Measurements from ENCODE around the gene DDR2. TPM values are rescaled to one million over a fixed set of nuclear protein-coding genes. Genes with fewer than 3 reads are reported as not detected.
A peak's percentile ranks its signal among the peaks of the same experiment; 100 is the strongest.
"Not testable (repeated sequence)": the region's sequence is repeated elsewhere in the genome, so short reads cannot be mapped to it uniquely, and the experiment has no call there.

DDR2 gene
- total RNA-seq, 1 experiment from 2014 or later = 0.67 TPM

DNA sequence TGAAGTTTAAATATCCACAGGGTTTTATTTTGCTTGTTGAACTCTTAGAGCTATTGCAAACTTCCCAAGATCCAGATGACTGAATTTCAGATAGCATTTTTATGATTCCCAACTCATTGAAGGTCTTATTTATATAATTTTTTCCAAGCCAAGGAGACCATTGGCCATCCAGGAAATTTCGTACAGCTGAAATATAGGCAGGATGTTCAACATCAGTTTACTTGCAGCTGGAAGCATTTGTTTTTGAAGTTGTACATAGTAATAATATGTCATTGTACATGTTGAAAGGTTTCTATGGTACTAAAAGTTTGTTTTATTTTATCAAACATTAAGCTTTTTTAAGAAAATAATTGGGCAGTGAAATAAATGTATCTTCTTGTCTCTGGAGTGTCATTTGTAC is 32.8 kb upstream of the DDR2 start:
- Histone ChIP-seq H4K20me1 (ENCODE audit: insufficient read depth, low read depth, low read length) (no peaks in the 10 kb centered on the region), H3K9ac (ENCODE audit: low read length) (no peak overlapping the region), H3K79me2 (ENCODE audit: low read length) (no peaks in the 10 kb centered on the region), H3K4me3 (ENCODE audit: low read length) (no peak overlapping the region), H3K27ac (ENCODE audit: low read length) (no peak overlapping the region), H3K9me3 (ENCODE audit: low read length) (no peaks in the 10 kb centered on the region), H3K4me2 (ENCODE audit: low read depth, low read length, poor library complexity, severe bottlenecking) (no peak overlapping the region), H3K4me1 (ENCODE audit: low read length) (no peaks in the 10 kb centered on the region), H3K36me3 (ENCODE audit: insufficient read depth, low read length) (peaks cover 39% of the 10 kb centered on the region; the same call in 1 of the 2 replicates), H2AFZ (ENCODE audit: low read length) (no peak overlapping the region), H3K9me2 (replicated peaks; ENCODE audit: insufficient read depth, low read length) (no peaks in the 10 kb centered on the region), H3K27me3 (ENCODE audit: low read length) (no peaks in the 10 kb centered on the region)
- no peak for DNase-seq

DNA sequence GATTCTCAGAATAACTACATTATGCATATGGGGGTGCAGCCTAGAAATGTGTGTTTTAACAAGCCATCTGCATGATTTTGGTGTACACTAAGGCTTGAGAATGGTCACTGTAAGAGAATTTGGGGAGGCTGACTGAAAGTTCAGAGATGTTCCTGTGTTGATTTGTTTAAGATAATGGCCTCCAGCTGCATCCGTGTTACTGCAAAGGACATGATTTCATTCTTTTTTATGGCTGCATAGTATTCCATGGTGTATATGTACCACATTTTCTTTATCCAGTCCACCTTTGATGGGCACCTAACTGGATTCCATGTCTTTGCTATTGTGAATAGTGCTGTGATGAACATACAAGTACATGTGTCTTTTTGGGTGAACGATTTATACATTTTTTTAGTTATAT is 29.1 kb upstream of the DDR2 start:
- H3K4me3 ChIP-seq (ENCODE audit: low read length); H3K27ac ChIP-seq (ENCODE audit: low read length); H3K27me3 ChIP-seq (ENCODE audit: low read length): not testable (repeated sequence)

DNA sequence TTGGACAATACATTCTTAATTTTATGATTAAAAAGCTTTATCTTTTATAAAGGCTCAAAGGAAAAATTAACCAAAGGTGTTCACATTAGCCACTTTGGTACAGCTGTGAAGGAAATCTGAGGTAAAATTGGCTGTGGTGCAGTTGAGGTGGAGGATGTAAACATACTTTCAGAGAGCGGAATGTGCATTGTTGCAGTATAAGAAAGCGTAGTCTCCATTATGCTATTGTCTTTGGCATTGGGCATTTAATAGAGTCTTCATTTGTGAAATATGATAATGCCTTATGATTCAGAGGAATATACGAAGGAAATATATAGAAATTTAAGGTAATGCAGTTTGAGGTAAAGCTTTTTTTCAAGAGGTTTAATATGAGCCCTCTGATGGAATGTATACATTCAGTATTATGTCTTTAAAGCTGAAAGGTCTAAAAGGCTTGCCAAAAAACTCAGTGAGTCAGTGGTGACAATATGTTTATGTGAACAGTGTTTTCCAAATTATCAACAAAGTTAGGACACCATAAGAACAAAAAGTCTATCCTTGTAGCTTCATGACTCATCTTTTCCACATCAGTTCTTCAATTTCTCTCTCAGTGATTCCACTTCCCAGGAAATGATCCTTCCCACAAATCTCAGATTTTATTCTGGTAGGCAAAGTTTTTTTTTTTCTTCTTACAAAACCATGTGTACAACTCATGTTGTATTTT is 26.9 kb upstream of the DDR2 start:
- Histone ChIP-seq H3K9me2 (replicated peaks; ENCODE audit: insufficient read depth, low read length) (no peaks in the 10 kb centered on the region), H2AFZ (ENCODE audit: low read length) (no peak overlapping the region), H3K4me3 (ENCODE audit: low read length) (no peak overlapping the region), H3K4me2 (ENCODE audit: low read depth, low read length, poor library complexity, severe bottlenecking) (no peak overlapping the region), H3K9me3 (ENCODE audit: low read length) (no peaks in the 10 kb centered on the region), H3K9ac (ENCODE audit: low read length) (no peak overlapping the region), H3K4me1 (ENCODE audit: low read length) (no peaks in the 10 kb centered on the region), H4K20me1 (ENCODE audit: insufficient read depth, low read depth, low read length) (no peaks in the 10 kb centered on the region), H3K36me3 (ENCODE audit: insufficient read depth, low read length) (peaks cover 22% of the 10 kb centered on the region; the same call in 1 of the 2 replicates), H3K27ac (ENCODE audit: low read length) (no peak overlapping the region), H3K27me3 (ENCODE audit: low read length) (no peaks in the 10 kb centered on the region), H3K79me2 (ENCODE audit: low read length) (no peaks in the 10 kb centered on the region)
- no peak for DNase-seq

More for the DNA sequence above, 29.1 kb upstream of the DDR2 start:
- H3K4me1 ChIP-seq (ENCODE audit: low read length); H2AFZ ChIP-seq (ENCODE audit: low read length); H4K20me1 ChIP-seq (ENCODE audit: insufficient read depth, low read depth, low read length); H3K9me3 ChIP-seq (ENCODE audit: low read length); DNase-seq; H3K9me2 ChIP-seq (replicated peaks; ENCODE audit: insufficient read depth, low read length); H3K9ac ChIP-seq (ENCODE audit: low read length); H3K79me2 ChIP-seq (ENCODE audit: low read length); H3K4me2 ChIP-seq (ENCODE audit: low read depth, low read length, poor library complexity, severe bottlenecking): not testable (repeated sequence)
- H3K36me3 ChIP-seq (ENCODE audit: insufficient read depth, low read length) = peaks cover 34% of the 10 kb centered on the region; the same call in 1 of the 2 replicates

DNA sequence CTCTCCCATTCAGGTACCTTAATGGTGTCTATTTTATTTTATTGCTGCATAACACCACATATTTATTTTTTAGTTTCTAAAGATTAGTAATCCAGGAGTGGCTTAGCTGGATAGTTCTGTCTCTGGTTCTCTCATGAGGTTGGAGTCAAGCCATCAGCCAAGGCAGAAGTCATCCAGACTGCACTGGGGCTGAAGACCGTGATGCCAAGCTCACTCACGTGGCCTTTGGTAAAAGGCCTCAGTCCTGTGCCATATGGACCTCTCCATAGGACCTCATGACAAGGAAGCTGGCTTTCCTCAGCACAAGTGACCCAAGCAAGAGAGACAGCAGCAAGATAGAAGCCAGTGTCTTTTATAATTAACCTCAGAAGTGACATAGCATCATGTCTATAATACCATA is 23.0 kb upstream of the DDR2 start:
- H3K27me3 ChIP-seq (ENCODE audit: low read length) = no peaks in the 10 kb centered on the region
- H3K9ac ChIP-seq (ENCODE audit: low read length) = no peak overlapping the region
- H2AFZ ChIP-seq (ENCODE audit: low read length) = no peak overlapping the region
- peaks cover 8% of the 10 kb centered on the region for H3K4me1 ChIP-seq (ENCODE audit: low read length)
- H3K27ac ChIP-seq (ENCODE audit: low read length) = no peak overlapping the region
- no peaks in the 10 kb centered on the region for H3K9me3 ChIP-seq (ENCODE audit: low read length)
- H3K9me2 ChIP-seq (replicated peaks; ENCODE audit: insufficient read depth, low read length) = no peaks in the 10 kb centered on the region
- H4K20me1 ChIP-seq (ENCODE audit: insufficient read depth, low read depth, low read length) = no peaks in the 10 kb centered on the region
- H3K79me2 ChIP-seq (ENCODE audit: low read length) = no peaks in the 10 kb centered on the region
- no peak for DNase-seq
- no peaks in the 10 kb centered on the region for H3K36me3 ChIP-seq (ENCODE audit: insufficient read depth, low read length)
- no peak overlapping the region for H3K4me2 ChIP-seq (ENCODE audit: low read depth, low read length, poor library complexity, severe bottlenecking)
- no peak overlapping the region for H3K4me3 ChIP-seq (ENCODE audit: low read length)

DNA sequence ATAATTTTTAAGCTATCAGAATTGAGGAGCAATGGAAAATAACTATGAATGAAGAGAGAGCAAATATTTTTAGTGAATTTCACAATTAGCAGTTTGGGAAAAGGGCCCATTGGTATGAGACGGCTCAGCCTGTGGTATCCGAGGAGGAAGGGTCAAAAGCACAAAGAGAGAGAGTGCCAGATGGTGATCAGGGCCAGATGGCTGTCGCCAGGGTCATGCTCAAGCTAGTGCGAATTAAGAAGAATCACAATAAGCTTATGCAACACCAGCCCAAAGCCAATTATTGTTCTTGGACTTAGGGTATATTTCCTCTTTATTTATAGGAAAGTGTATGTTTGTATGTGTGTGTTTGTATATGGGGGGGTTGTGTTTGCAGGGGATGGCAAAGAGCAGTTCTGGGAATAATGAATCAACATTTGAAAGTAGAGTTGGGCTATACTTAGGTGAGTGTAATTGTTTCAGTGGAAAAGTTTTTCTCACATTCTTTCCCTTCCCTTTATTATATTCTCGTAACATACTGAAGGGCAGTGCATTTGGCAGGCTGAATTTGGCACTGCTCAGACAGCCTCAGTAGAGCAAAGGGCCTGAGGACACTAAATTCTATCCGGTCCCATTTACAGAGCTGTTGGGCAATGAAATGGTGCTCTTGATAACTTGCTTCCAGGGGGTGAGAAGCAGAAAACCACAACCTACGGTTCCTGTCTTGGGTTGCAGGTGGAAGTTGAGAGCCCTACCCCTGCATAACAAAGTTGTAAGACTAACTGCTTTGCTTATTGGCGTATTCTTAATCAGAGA is 19.5 kb upstream of the DDR2 start:
- no peaks in the 10 kb centered on the region for H3K27me3 ChIP-seq (ENCODE audit: low read length)
- no peak overlapping the region for H3K4me3 ChIP-seq (ENCODE audit: low read length)
- no peak overlapping the region for H3K9ac ChIP-seq (ENCODE audit: low read length)
- H4K20me1 ChIP-seq (ENCODE audit: insufficient read depth, low read depth, low read length) = no peaks in the 10 kb centered on the region
- peak overlapping the region; percentile 58; the same call in 1 of the 2 replicates for H2AFZ ChIP-seq (ENCODE audit: low read length)
- H3K4me1 ChIP-seq (ENCODE audit: low read length) = peaks cover 8% of the 10 kb centered on the region
- peaks cover 7% of the 10 kb centered on the region; the same call in 1 of the 2 replicates for H3K9me3 ChIP-seq (ENCODE audit: low read length)
- H3K27ac ChIP-seq (ENCODE audit: low read length) = no peak overlapping the region
- no peak for DNase-seq
- no peaks in the 10 kb centered on the region for H3K9me2 ChIP-seq (replicated peaks; ENCODE audit: insufficient read depth, low read length)
- H3K4me2 ChIP-seq (ENCODE audit: low read depth, low read length, poor library complexity, severe bottlenecking) = no peak overlapping the region
- H3K36me3 ChIP-seq (ENCODE audit: insufficient read depth, low read length) = peaks cover 7% of the 10 kb centered on the region; the same call in 1 of the 2 replicates
- no peaks in the 10 kb centered on the region for H3K79me2 ChIP-seq (ENCODE audit: low read length)

DNA sequence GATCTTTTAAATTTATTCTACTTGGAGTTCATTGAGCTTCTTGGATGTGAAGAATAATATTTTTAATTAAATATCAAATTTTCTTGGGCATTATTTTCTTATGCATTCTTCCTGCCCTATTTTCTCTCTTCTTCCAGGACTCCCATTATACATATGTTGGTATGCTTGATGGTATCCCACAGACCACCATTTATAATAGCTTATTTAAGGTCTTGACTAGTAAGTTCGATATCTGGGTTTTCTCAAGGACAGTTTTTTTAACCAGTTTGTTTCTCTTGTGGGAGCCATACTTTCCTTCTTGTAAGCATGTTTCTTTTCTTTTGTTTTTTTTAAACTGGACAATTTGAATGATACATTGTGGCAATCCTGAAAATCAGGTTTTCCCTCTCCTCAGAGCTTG is 15.4 kb upstream of the DDR2 start:
- H3K4me3 ChIP-seq (ENCODE audit: low read length) = no peak overlapping the region
- H3K4me1 ChIP-seq (ENCODE audit: low read length) = peaks cover 8% of the 10 kb centered on the region
- H3K36me3 ChIP-seq (ENCODE audit: insufficient read depth, low read length) = peaks cover 8% of the 10 kb centered on the region; the same call in 1 of the 2 replicates
- no peak overlapping the region for H2AFZ ChIP-seq (ENCODE audit: low read length)
- H3K9ac ChIP-seq (ENCODE audit: low read length) = no peak overlapping the region
- no peak overlapping the region for H3K27ac ChIP-seq (ENCODE audit: low read length)
- DNase-seq = no peak
- H3K9me3 ChIP-seq (ENCODE audit: low read length) = peaks cover 7% of the 10 kb centered on the region; the same call in 1 of the 2 replicates
- H3K27me3 ChIP-seq (ENCODE audit: low read length) = no peaks in the 10 kb centered on the region
- no peaks in the 10 kb centered on the region for H4K20me1 ChIP-seq (ENCODE audit: insufficient read depth, low read depth, low read length)
- H3K79me2 ChIP-seq (ENCODE audit: low read length) = no peaks in the 10 kb centered on the region
- H3K9me2 ChIP-seq (replicated peaks; ENCODE audit: insufficient read depth, low read length) = no peaks in the 10 kb centered on the region; the same call in 1 of the 2 replicates
- H3K4me2 ChIP-seq (ENCODE audit: low read depth, low read length, poor library complexity, severe bottlenecking) = no peak overlapping the region

DNA sequence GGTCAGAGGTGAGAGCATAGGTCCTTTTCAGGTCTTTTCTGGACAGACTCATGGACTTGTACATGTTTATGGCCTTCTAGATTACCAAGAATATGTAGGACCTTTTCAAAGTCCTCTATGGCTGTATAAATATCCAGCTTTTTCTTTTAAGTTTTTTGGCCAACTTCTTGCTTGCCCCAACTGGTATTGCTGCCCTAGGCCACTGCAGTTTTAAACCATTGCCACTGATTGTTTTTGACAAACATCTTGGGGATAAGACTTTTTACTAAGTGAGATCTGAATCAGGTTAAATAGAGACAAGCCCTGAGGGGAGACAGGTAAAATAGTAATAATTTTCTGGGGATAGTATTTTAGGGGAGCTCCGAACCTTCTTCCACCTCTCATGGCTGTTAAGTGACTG is 14.8 kb upstream of the DDR2 start:
- H3K27ac ChIP-seq (ENCODE audit: low read length) = no peak overlapping the region

DNA sequence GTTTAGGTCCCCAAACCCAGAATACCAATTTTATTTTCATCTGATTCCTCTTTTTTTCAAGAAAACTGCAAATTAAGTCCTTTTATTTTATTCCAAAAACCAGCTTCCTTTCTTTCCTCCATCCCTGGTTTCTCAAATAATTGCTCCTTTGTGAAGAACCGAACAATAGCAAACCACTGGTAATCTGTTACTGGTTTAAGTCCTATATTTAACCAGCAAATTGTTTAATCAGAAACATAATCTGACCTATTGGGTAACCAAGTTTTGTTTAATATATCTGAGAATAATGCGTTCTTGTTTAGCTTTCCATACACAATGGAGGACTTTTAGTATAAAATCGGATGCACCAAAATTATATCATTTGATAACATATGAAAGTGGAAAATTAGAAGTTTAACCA is 13.2 kb upstream of the DDR2 start:
- Histone ChIP-seq H3K36me3 (ENCODE audit: insufficient read depth, low read length) (peaks cover 8% of the 10 kb centered on the region; the same call in 1 of the 2 replicates), H3K4me3 (ENCODE audit: low read length) (no peak overlapping the region), H2AFZ (ENCODE audit: low read length) (no peak overlapping the region), H3K4me2 (ENCODE audit: low read depth, low read length, poor library complexity, severe bottlenecking) (no peak overlapping the region), H3K27me3 (ENCODE audit: low read length) (no peaks in the 10 kb centered on the region), H3K79me2 (ENCODE audit: low read length) (no peaks in the 10 kb centered on the region), H3K9me3 (ENCODE audit: low read length) (peaks cover 7% of the 10 kb centered on the region; the same call in 1 of the 2 replicates), H3K9me2 (replicated peaks; ENCODE audit: insufficient read depth, low read length) (no peaks in the 10 kb centered on the region; the same call in 1 of the 2 replicates), H3K4me1 (ENCODE audit: low read length) (no peaks in the 10 kb centered on the region), H4K20me1 (ENCODE audit: insufficient read depth, low read depth, low read length) (no peaks in the 10 kb centered on the region), H3K27ac (ENCODE audit: low read length) (no peak overlapping the region), H3K9ac (ENCODE audit: low read length) (no peak overlapping the region)
- DNase-seq = peak; percentile 35

More for the DNA sequence above, 14.8 kb upstream of the DDR2 start:
- Histone ChIP-seq H3K4me2 (ENCODE audit: low read depth, low read length, poor library complexity, severe bottlenecking) (no peak overlapping the region), H3K4me1 (ENCODE audit: low read length) (peaks cover 8% of the 10 kb centered on the region), H3K36me3 (ENCODE audit: insufficient read depth, low read length) (peaks cover 8% of the 10 kb centered on the region; the same call in 1 of the 2 replicates), H3K9me2 (replicated peaks; ENCODE audit: insufficient read depth, low read length) (no peaks in the 10 kb centered on the region; the same call in 1 of the 2 replicates), H4K20me1 (ENCODE audit: insufficient read depth, low read depth, low read length) (no peaks in the 10 kb centered on the region), H3K9me3 (ENCODE audit: low read length) (peaks cover 7% of the 10 kb centered on the region; the same call in 1 of the 2 replicates), H2AFZ (ENCODE audit: low read length) (no peak overlapping the region), H3K79me2 (ENCODE audit: low read length) (no peaks in the 10 kb centered on the region), H3K27me3 (ENCODE audit: low read length) (no peaks in the 10 kb centered on the region), H3K4me3 (ENCODE audit: low read length) (no peak overlapping the region), H3K9ac (ENCODE audit: low read length) (no peak overlapping the region)
- peak; percentile 29 for DNase-seq

All from Karpas-422 (cell line).